ENCODE data around the gene GADD45GIP1.

- no peak for TF ChIP-seq POLR2AphosphoS5 (IDR thresholded peaks at IDR 0.05; ENCODE audit: low read depth, low read length)
- no peak for TF ChIP-seq POLR2A (IDR thresholded peaks at IDR 0.05; ENCODE audit: low read depth, low read length)
Measured at GRCh38 chr19:12983091-12983490, 26.1 kb upstream of the GADD45GIP1 start.

Measured in GM12891 (cell line).